DLD1 (cell line): ENCODE results near the gene STAT5B.

ENCODE experiments used
- in situ Hi-C: cut with HindIII; loops from 2 replicates; pipeline ENCODE4 v1.10.0; 2017; ENCODE audit warnings: low sequenced_read_pairs

STAT5B gene

GRCh38 chr17:42153919-42154742 lies 122.1 kb downstream of the STAT5B start:
- in situ Hi-C loops: no loop called here
